Skin epidermis (tissue), 12 donors: ENCODE results near the gene LMF1.
A peak's percentile ranks its signal among the peaks of the same experiment; 100 is the strongest.

Source experiments
- H3K27ac ChIP-seq, 21 experiments: fragments of 200-600 bp; sonication (generic) in 11 of 21; one replicate each; pipeline ENCODE4 v1.5.0; 2020; ENCODE audit warnings: mild to moderate bottlenecking in 3 of 21, inconsistent platforms in 2 of 21, moderate library complexity in 2 of 21
- H3K4me3 ChIP-seq, 7 experiments: fragments of 200-600 bp; sonication (generic) in 2 of 7; one replicate each; pipeline ENCODE4 v1.5.0; 2020; ENCODE audit warnings: inconsistent platforms in 2 of 7, mild to moderate bottlenecking in 2 of 7, moderate library complexity in 1 of 7

Gene LMF1

GRCh38 chr16:807347-808084 lies 163.3 kb downstream of the LMF1 start:
- Histone ChIP-seq H3K4me3 (peak overlapping the region; percentile 60 to 91 (median 81)), H3K27ac (peak overlapping the region; percentile 79 to 98 (median 92))

- Histone ChIP-seq H3K27ac (no peak overlapping the region), H3K4me3 (no peak overlapping the region)
Observed at GRCh38 chr16:805474-805873, 165.3 kb downstream of the LMF1 start.

GRCh38 chr16:804193-805048 lies 166.4 kb downstream of the LMF1 start:
- no peak overlapping the region for H3K27ac ChIP-seq

GRCh38 chr16:803754-804080 lies 167.1 kb downstream of the LMF1 start:
- no peak overlapping the region for H3K4me3 ChIP-seq
- H3K27ac ChIP-seq, result no peak overlapping the region

More at GRCh38 chr16:804193-805048, 166.4 kb downstream of the LMF1 start:
- H3K4me3 ChIP-seq, result no peak overlapping the region
